Measurements from ENCODE around the gene POU3F2. TPM values are rescaled to one million over a fixed set of nuclear protein-coding genes. Genes with fewer than 3 reads are reported as not detected.

The POU3F2 gene
- total and polyA plus RNA-seq, 12 donors = not detected

- Histone ChIP-seq H3K4me3 (peak overlapping the region in 4 of 10 donors; percentile 26 to 41 (median 31)), H3K9me3 (no peaks in the 10 kb centered on the region), H3K27me3 (peaks cover 13 to 78% (median 57%) of the 10 kb centered on the region in 7 donors), H3K27ac (no peak overlapping the region), H3K4me1 (peaks cover 4 to 36% (median 29%) of the 10 kb centered on the region in 9 donors), H3K36me3 (no peaks in the 10 kb centered on the region)
- DNase-seq (no peak), ATAC-seq (no peak)
- intact Hi-C loops (cut with DNase I) = loop anchor here in 6 of 10 donors (5.0 to 10.0 kb wide), 5 partner anchors 269 to 1664 kb away; no protein-coding TSS in a partner anchor
- TF ChIP-seq CTCF (IDR thresholded peaks at IDR 0.05) = no peak
- WGBS, 2 donors = 50 to 60% methylated on average over 18 of the region's 18 CpGs
These were observed 14.3 kb downstream of the POU3F2 start for GRCh38 chr6:98848539-98849242.

GRCh38 chr6:98864497-98864896 is 30.1 kb downstream of the POU3F2 start:
- H3K36me3 ChIP-seq = peaks cover 0 to 15% (median 0%) of the 10 kb centered on the region in 9 donors
- 96 to 97% methylated on average over 6 of the region's 6 CpGs for WGBS, 2 donors
- no peaks in the 10 kb centered on the region for H3K27me3 ChIP-seq
- no peak for TF ChIP-seq CTCF (IDR thresholded peaks at IDR 0.05)
- H3K27ac ChIP-seq = no peak overlapping the region
- DNase-seq (no peak), ATAC-seq (no peak)
- intact Hi-C loops (cut with DNase I) = no loop called here
- H3K9me3 ChIP-seq = no peaks in the 10 kb centered on the region
- no peaks in the 10 kb centered on the region for H3K4me1 ChIP-seq
- no peak overlapping the region for H3K4me3 ChIP-seq

GRCh38 chr6:98871057-98871456 is 36.7 kb downstream of the POU3F2 start:
- WGBS, 2 donors = 56 to 73% methylated on average over 3 of the region's 3 CpGs
- intact Hi-C loops (cut with DNase I) = no loop called here
- peaks cover 0 to 47% (median 0%) of the 10 kb centered on the region in 9 donors for H3K36me3 ChIP-seq
- H3K27me3 ChIP-seq = no peaks in the 10 kb centered on the region
- no peak for ATAC-seq
- DNase-seq = no peak
- H3K4me3 ChIP-seq = no peak overlapping the region
- no peak overlapping the region for H3K27ac ChIP-seq
- TF ChIP-seq CTCF (IDR thresholded peaks at IDR 0.05) = no peak
- H3K4me1 ChIP-seq = no peaks in the 10 kb centered on the region
- H3K9me3 ChIP-seq = peaks cover 0 to 6% (median 0%) of the 10 kb centered on the region in 11 donors

GRCh38 chr6:98871821-98872220 is 37.4 kb downstream of the POU3F2 start:
- intact Hi-C loops (cut with DNase I) = no loop called here
- no peak overlapping the region for H3K4me3 ChIP-seq
- H3K4me1 ChIP-seq = no peaks in the 10 kb centered on the region
- H3K9me3 ChIP-seq = peaks cover 0 to 6% (median 0%) of the 10 kb centered on the region in 11 donors
- peaks cover 0 to 49% (median 0%) of the 10 kb centered on the region in 9 donors for H3K36me3 ChIP-seq
- TF ChIP-seq CTCF (IDR thresholded peaks at IDR 0.05) = no peak
- no peak overlapping the region for H3K27ac ChIP-seq
- WGBS, 2 donors = 84 to 86% methylated on average over 3 of the region's 3 CpGs
- DNase-seq (no peak), ATAC-seq (no peak)
- no peaks in the 10 kb centered on the region for H3K27me3 ChIP-seq
